ENCODE results near the gene RHBDF1. TPM values are rescaled to one million over a fixed set of nuclear protein-coding genes. Genes with fewer than 3 reads are reported as not detected.

Gene RHBDF1
- total RNA-seq, 2 donors from 2014 or later: 0.84 to 2.5 TPM

- H3K27ac Mint-ChIP-seq: no peak overlapping the region
- no peak overlapping the region for H3K4me3 Mint-ChIP-seq
- H3K36me3 Mint-ChIP-seq: no peaks in the 10 kb centered on the region
- no peaks in the 10 kb centered on the region for H3K9me3 Mint-ChIP-seq
- no peaks in the 10 kb centered on the region for H3K27me3 Mint-ChIP-seq
- DNase-seq (ENCODE audit: low spot score) (peak; percentile 49), ATAC-seq (peak; percentile 52 to 91)
- H3K4me1 Mint-ChIP-seq (ENCODE audit: low read depth in 2 of 2): no peaks in the 10 kb centered on the region
Observed at GRCh38 chr16:9903-10665, 62.3 kb downstream of the RHBDF1 start.

Other genes starting within 250 kb of the RHBDF1 start
- 10 to 100 TPM; 39.8 to 84.7 TPM for gene POLR3K, start 19.0 kb downstream of the RHBDF1 start, total RNA-seq
- gene SNRNP25, start 18.8 kb downstream of the RHBDF1 start, total RNA-seq: 10 to 100 TPM; 35.6 to 39.8 TPM
- gene MPG, start 5.6 kb upstream of the RHBDF1 start, total RNA-seq: 10 to 100 TPM; 39.9 to 43.8 TPM
- 10 to 100 TPM; 33.3 to 68.5 TPM for gene NPRL3, start 66.0 kb upstream of the RHBDF1 start, total RNA-seq
- gene HBZ, start 80.0 kb upstream of the RHBDF1 start, total RNA-seq: not detected
- not detected for gene HBM, start 93.3 kb upstream of the RHBDF1 start, total RNA-seq
- not detected for gene HBA2, start 100.2 kb upstream of the RHBDF1 start, total RNA-seq
- 1 to 10 TPM in 1 of 2 donors, not detected in 1; 4.6 TPM for gene HBA1, start 104.0 kb upstream of the RHBDF1 start, total RNA-seq
- gene HBQ1, start 107.8 kb upstream of the RHBDF1 start, total RNA-seq: not detected
- 100 to 1,000 TPM in 1 of 2 donors, 10 to 100 TPM in 1; 54.2 to 115 TPM for gene LUC7L, start 156.8 kb upstream of the RHBDF1 start, total RNA-seq
- 10 to 100 TPM; 10.5 to 13.0 TPM for gene FAM234A, start 162.2 kb upstream of the RHBDF1 start, total RNA-seq
- not detected for gene RGS11, start 203.3 kb upstream of the RHBDF1 start, total RNA-seq
- gene ARHGDIG, start 208.0 kb upstream of the RHBDF1 start, total RNA-seq: not detected
- not detected for gene PDIA2, start 210.5 kb upstream of the RHBDF1 start, total RNA-seq

Data from natural killer cell treated with Interleukin-12 subunit alpha and Interleukin-12 subunit beta and Interleukin-15 and Interleukin-18, amount 100 ng/mL, for 72 hours (primary cell).